ENCODE data around the gene SHISAL1. TPM values are rescaled to one million over a fixed set of nuclear protein-coding genes. Genes with fewer than 3 reads are reported as not detected.

SHISAL1 gene
- total RNA-seq (2014; rRNA removed; shearing (Covaris generic)), result not detected in 2 replicates

GRCh38 chr22:44312766-44313165 is at the start of gene SHISAL1:
Gene SHISAL1 (minus strand): TSS chr22:44312951. CDS start chr22:44300945, 12,006 bp downstream.
- DNase-seq (ENCODE audit: low spot score), result no peak

DNA sequence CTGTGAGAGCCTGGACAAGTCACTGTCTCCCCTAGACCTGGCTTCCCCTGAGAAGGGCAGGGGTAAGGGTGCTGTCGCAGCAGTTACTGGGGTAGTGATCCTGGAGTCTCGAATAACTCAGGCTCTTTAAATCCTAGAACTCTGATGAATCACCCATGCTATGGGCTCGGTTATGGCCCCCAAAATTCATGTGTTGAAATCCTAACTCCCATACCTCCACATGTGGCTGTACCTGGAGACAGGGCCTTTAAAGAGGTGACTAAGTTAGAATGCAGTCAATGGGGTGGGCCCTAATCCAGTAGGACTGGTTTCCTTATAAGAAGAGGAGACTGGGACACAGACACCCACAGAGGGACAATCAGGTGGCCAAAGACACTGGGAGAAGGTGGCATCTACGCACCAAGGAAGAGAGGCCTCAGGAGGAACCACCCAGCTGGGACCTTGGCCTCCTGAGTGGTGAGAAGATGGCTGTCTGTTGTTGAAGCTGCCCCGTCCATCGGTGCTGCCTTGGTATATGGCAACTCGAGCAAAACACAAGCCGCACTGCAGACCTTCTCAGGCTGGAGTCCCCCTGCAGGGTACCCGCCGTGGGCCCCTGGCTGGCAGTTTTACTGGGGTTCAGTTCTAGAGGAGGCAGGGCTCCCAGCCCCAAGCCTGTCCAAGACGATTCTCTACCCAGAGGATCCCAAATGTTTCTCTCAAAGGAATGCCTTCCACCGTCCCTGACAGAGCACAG is 48.8 kb upstream of the SHISAL1 start:
- DNase-seq (ENCODE audit: low spot score), result no peak

- DNase-seq (ENCODE audit: low spot score), result no peak
Observed at GRCh38 chr22:44360668-44361381, 48.1 kb upstream of the SHISAL1 start.

- no peak for DNase-seq (ENCODE audit: low spot score)
Observed at GRCh38 chr22:44360306-44360667, 47.5 kb upstream of the SHISAL1 start.

- DNase-seq (ENCODE audit: low spot score), result no peak
Observed at GRCh38 chr22:44359496-44360110, 46.9 kb upstream of the SHISAL1 start.

DNA sequence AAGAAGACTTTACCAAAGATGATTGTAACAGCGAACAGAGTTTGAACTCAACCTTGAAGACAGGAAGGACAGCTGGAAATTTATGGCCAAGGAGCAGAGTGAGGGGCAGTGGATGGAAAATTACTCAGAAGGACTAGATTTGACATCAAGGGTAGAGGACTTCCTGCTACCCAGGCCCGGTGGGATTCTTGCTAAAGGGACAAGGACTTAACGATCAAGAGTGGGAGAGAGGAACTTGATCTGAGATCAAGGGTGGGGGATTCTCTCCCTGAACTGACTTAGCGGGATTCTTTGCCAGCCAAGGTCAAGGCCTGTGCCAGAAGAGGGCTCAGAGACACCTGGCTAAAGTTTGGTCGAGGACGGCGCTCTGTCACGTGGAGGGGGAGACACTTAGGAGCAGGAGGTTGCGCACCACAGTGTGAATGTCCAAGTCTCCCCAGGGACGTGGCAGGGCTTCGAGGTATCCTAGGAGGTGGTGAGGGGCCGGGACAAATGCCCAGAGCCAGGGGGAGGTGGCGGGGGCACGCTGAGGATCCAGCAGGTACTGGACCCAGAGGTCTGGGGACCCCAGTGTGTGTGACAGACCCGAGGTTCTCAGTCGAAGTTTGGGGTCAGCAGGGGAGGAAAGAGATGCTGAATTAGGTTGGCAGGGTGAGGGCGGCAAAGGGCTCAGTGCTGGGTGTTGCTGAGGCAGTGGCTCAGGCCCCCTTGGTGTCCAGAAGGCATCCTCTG is 46.1 kb upstream of the SHISAL1 start:
- DNase-seq (ENCODE audit: low spot score), result no peak

GRCh38 chr22:44357966-44358465 is 45.3 kb upstream of the SHISAL1 start:
- no peak for DNase-seq (ENCODE audit: low spot score)

DNA sequence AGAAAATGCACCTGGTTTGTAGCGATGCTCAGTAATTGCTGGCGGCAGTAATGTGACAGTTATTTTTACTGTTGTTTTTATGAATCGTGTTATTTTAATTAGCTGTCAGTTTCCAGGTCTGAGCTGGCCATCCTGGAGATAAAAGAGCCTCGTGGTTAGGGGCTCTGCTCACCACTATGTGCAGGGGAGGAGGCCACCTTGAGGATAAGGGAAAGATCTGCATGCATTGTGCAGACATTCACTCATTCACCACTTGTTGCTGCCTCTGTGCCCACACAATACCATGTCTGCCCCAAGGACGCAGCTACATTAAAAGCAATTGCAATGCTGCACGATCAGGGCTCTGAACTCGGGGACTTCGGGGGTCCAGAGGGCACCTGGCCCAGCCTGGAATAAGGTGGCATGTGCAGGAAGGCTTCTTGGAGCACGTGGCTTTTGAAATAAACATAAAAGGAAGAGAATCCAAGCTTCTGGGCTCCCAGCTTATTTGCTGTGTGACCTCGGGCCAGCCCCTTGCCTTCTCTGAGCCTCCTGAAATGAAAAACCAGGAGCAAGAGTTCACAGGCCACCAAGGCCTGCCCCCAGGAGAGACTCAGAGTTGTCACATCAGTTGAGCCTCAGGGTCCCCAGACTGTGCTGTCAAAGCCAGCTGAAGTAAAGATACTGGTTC is 44.7 kb upstream of the SHISAL1 start:
- DNase-seq (ENCODE audit: low spot score), result no peak

DNA sequence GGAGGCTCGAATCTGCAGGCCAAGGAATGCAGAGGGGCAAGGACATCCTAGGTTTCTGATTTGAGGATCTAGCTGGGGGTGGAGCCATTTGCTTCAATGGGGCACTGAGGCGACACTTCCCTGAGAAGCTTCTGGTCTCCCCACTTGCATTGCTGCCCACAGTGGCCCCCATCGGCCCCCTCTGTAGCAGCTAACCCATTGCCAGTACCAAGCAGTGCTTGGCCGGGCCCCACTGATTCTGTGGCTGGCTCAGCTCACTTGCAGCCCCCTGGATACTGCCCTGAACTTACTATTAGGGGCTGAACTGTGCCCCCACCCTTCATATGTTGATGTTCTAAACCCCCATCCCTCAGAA is 42.9 kb upstream of the SHISAL1 start:
- no peak for DNase-seq (ENCODE audit: low spot score)

DNA sequence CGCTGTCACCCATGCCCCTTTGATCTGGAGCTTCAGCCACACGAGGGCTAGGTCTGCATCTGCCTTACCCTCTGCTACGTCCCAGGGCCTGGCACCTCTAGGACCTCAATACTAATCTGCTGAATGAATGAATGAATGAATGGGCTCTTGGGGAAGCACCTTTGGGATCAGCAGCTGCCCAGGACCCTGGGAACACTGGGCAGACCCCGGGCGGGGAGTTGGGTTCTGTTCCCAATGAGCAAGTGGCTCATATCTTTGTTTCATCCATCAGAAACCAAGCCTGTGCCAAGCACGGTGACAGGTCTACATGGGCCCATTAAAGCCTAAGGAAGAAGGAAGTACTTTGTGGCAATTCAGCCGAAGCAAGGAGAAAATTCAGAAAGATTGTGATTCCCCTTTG is 41.5 kb upstream of the SHISAL1 start:
- no peak for DNase-seq (ENCODE audit: low spot score)

GRCh38 chr22:44353041-44353440 is 40.3 kb upstream of the SHISAL1 start:
- DNase-seq (ENCODE audit: low spot score), result no peak

- no peak for DNase-seq (ENCODE audit: low spot score)
Observed at GRCh38 chr22:44352378-44353035, 39.8 kb upstream of the SHISAL1 start.

- no peak for DNase-seq (ENCODE audit: low spot score)
Observed at GRCh38 chr22:44351685-44352377, 39.1 kb upstream of the SHISAL1 start.

DNA sequence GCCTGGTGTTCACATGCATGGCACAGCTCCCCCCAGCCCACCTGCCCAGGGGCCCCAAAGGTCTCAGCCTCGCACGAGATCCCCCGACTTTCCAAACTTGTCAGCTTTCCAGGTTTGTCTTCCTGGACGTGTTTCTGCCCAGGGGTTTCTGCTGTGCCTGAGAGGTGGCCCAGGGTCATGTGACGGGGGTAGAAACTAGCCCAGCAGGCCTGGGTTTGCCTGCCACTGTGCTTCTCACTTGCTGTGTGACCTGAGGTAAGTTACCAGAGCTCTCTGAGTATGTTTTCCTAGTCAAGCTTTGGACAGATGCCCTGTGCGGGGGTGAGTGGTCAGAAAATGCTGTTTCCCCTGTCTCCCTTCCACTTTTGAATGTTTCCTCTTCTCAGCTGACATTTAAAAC is 38.3 kb upstream of the SHISAL1 start:
- no peak for DNase-seq (ENCODE audit: low spot score)

DNA sequence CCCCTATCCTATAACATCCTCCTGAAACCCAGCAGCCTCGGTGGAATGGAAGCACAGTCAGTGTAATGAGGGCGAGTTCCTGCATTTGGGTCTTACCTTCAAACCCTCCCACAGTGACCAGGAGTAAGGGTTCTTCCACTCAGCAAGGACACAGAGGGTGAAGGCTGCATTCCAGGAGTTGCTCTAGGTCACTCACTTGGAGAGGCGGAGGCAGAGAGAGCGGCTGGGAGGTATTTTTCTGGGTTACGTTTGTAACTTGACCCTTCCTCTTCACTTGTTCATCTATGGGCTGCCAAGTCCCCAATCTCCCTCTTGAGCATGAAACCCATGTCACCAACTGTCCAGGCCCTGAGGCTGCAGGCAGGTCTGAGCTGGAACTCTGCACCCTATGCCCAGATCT is 36.8 kb upstream of the SHISAL1 start:
- DNase-seq (ENCODE audit: low spot score), result no peak

GRCh38 chr22:44348971-44349560 is 36.3 kb upstream of the SHISAL1 start:
- DNase-seq (ENCODE audit: low spot score), result no peak

- DNase-seq (ENCODE audit: low spot score), result no peak
Observed at GRCh38 chr22:44347549-44347948, 34.8 kb upstream of the SHISAL1 start.

DNA sequence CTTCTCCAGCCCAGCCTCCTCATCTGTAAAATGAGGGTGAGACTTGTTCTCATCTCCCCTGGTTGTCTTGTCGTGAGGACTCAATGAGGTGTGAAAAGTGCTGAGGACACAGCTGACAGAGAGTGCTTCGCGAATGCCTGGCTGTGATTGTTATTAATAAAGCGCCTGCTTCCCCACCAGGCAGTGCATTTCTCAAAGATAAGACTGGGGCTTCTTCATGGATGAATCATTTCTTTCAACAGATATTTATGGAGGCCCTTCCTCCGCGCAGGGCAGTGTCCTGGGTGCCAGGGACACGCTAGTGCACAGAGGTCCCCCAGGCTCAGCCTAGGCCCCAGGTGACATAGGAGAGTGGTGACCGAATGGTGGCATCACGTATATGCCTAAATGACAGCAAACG is 34.3 kb upstream of the SHISAL1 start:
- no peak for DNase-seq (ENCODE audit: low spot score)

- DNase-seq (ENCODE audit: low spot score), result no peak
Observed at GRCh38 chr22:44345872-44346271, 33.1 kb upstream of the SHISAL1 start.

DNA sequence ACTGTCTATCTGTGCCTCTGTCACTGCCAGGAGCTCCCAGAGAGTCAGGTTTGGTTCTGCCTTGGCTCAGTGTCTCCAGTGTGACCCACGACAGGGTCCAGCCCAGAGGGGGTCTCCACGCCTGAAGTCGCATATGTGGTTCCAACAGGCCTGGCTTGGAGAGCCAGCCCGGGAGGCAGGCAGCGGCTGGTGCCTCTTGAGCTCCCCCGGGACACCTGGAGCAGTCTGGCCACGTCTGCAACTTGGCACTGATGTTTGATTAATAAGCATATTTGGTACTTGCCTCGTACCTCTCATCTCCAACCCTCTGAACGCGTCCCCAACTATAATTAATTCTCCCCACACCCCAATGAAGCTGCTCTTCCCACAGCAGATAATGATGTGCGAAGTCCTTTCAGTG is 31.7 kb upstream of the SHISAL1 start:
- no peak for DNase-seq (ENCODE audit: low spot score)
